HG03175 (cell line): Measurements from ENCODE around the gene PRG2.
"Not testable (repeated sequence)": the region's sequence is repeated elsewhere in the genome, so short reads cannot be mapped to it uniquely, and the experiment has no call there.

ENCODE experiments used
- ATAC-seq: cut with Tn5 transposase; IDR thresholded peaks from one replicate; pipeline ENCODE4 v1.9.1; 2021; ENCODE audit warnings: mild to moderate bottlenecking, moderate library complexity; ENCODE audit not compliant: unreplicated experiment

Gene PRG2

GRCh38 chr11:57421066-57421465, 30.6 kb upstream of the PRG2 start:
- no peak for ATAC-seq

GRCh38 chr11:57419146-57419545, 28.7 kb upstream of the PRG2 start:
- no peak for ATAC-seq

- no peak for ATAC-seq
Measured at GRCh38 chr11:57418131-57418530, 27.7 kb upstream of the PRG2 start.

- ATAC-seq, result no peak
Measured at GRCh38 chr11:57417056-57417455, 26.6 kb upstream of the PRG2 start.

- ATAC-seq, result no peak
Measured at GRCh38 chr11:57416436-57416835, 26.0 kb upstream of the PRG2 start.

GRCh38 chr11:57414612-57415212, 24.3 kb upstream of the PRG2 start:
- ATAC-seq, result no peak

- no peak for ATAC-seq
Measured at GRCh38 chr11:57413681-57414080, 23.2 kb upstream of the PRG2 start.

GRCh38 chr11:57410287-57410686, 19.8 kb upstream of the PRG2 start:
- no peak for ATAC-seq

GRCh38 chr11:57409321-57410100, 19.1 kb upstream of the PRG2 start:
- no peak for ATAC-seq

GRCh38 chr11:57408771-57409170, 18.3 kb upstream of the PRG2 start:
- ATAC-seq, result no peak

- ATAC-seq, result no peak
Measured at GRCh38 chr11:57407941-57408475, 17.6 kb upstream of the PRG2 start.

GRCh38 chr11:57407010-57407920, 16.8 kb upstream of the PRG2 start:
- no peak for ATAC-seq

- peak; percentile 88 for ATAC-seq
Measured at GRCh38 chr11:57406337-57406904, 16.0 kb upstream of the PRG2 start.

- ATAC-seq, result no peak
Measured at GRCh38 chr11:57405271-57405860, 14.9 kb upstream of the PRG2 start.

- no peak for ATAC-seq
Measured at GRCh38 chr11:57403802-57404147, 13.3 kb upstream of the PRG2 start.

GRCh38 chr11:57403003-57403801, 12.8 kb upstream of the PRG2 start:
- not testable (repeated sequence) for ATAC-seq

GRCh38 chr11:57402188-57403002, 11.9 kb upstream of the PRG2 start:
- ATAC-seq, result no peak

GRCh38 chr11:57399972-57400578, 9.6 kb upstream of the PRG2 start:
- ATAC-seq, result no peak

- ATAC-seq, result no peak
Measured at GRCh38 chr11:57399221-57399620, 8.8 kb upstream of the PRG2 start.
